GM19395 (cell line): ENCODE data around the gene AMT.

Experiments
- ATAC-seq: cut with Tn5 transposase; IDR thresholded peaks from one replicate; pipeline ENCODE4 v1.9.1; 2021; ENCODE audit warnings: mild to moderate bottlenecking, moderate library complexity; ENCODE audit not compliant: unreplicated experiment

The AMT gene

GRCh38 chr3:49422379-49423248 lies at the start of gene AMT:
Gene AMT (minus strand): TSS chr3:49422473. CDS start chr3:49422450, 23 bp downstream.
- ATAC-seq, result no peak

GRCh38 chr3:49470714-49471420 lies 48.6 kb upstream of the AMT start:
- ATAC-seq, result peak; percentile 39

GRCh38 chr3:49469936-49470713 lies 47.9 kb upstream of the AMT start, which contains the start of gene DAG1:
Gene DAG1 (plus strand): TSS chr3:49470267. CDS start chr3:49510535, 40,268 bp downstream.
- ATAC-seq, result peak; percentile 77

- no peak for ATAC-seq
These were observed 47.0 kb upstream of the AMT start for GRCh38 chr3:49469037-49469935.

GRCh38 chr3:49466085-49466484 lies 43.8 kb upstream of the AMT start:
- no peak for ATAC-seq

- no peak for ATAC-seq
These were observed 43.2 kb upstream of the AMT start for GRCh38 chr3:49465270-49466034.

- no peak for ATAC-seq
These were observed 39.9 kb upstream of the AMT start for GRCh38 chr3:49462222-49462621.

GRCh38 chr3:49461443-49462171 lies 39.3 kb upstream of the AMT start:
- ATAC-seq, result no peak

- ATAC-seq, result no peak
These were observed 38.7 kb upstream of the AMT start for GRCh38 chr3:49460956-49461355.

GRCh38 chr3:49460188-49460890 lies 38.1 kb upstream of the AMT start:
- no peak for ATAC-seq

- ATAC-seq, result no peak
These were observed 34.2 kb upstream of the AMT start for GRCh38 chr3:49456466-49456865.

GRCh38 chr3:49454898-49455681 lies 32.8 kb upstream of the AMT start:
- ATAC-seq, result no peak

GRCh38 chr3:49454458-49454857 lies 32.2 kb upstream of the AMT start:
- no peak for ATAC-seq

GRCh38 chr3:49453621-49454020 lies 31.3 kb upstream of the AMT start:
- ATAC-seq, result no peak

- no peak for ATAC-seq
These were observed 23.1 kb upstream of the AMT start for GRCh38 chr3:49445391-49445790.

- no peak for ATAC-seq
These were observed 12.5 kb upstream of the AMT start for GRCh38 chr3:49434731-49435130.

GRCh38 chr3:49428752-49429080 lies 6.4 kb upstream of the AMT start:
- ATAC-seq, result no peak

- no peak for ATAC-seq
These were observed 5.3 kb upstream of the AMT start for GRCh38 chr3:49427586-49427985.
